ENCODE results near the gene RTBDN. TPM values are rescaled to one million over a fixed set of nuclear protein-coding genes. Genes with fewer than 3 reads are reported as not detected.

Gene RTBDN
- total RNA-seq, 4 donors from 2014 or later = not detected

DNA sequence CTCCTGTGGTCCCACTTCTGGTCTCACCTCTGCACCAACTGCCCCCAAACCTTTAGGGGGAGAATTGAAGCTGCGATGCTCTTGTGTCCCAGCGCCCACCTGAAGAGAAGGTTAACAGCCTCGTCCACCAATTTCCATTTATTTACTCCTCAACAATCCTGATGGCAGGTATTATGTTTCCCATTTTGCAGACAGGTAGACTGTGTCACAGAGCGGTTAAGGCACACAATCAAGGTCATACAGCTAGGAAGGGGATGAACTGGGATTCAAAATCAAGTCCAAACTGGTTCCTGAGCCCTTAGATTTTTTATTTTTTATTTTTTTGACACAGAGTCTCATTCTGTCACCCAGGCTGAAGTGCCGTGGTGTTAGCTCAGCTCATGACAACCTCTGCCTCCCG, 40.7 kb upstream of the RTBDN start:
- no peak for ATAC-seq
- in situ Hi-C loops (cut with MboI; ENCODE audit: low sequenced_read_pairs in 4 of 4) (no loop called here), intact Hi-C loops (cut with DNase I; ENCODE audit: low total_unique reads) (no loop called here)

GRCh38 chr19:12873891-12874745, 39.7 kb upstream of the RTBDN start:
- H3K27me3 ChIP-seq = peaks cover 0 to 4% (median 0%) of the 10 kb centered on the region in 3 donors
- no peak for ATAC-seq
- no peaks in the 10 kb centered on the region for H3K9me3 ChIP-seq
- no peaks in the 10 kb centered on the region for H3K4me1 ChIP-seq
- intact Hi-C loops (cut with DNase I; ENCODE audit: low total_unique reads) (no loop called here), in situ Hi-C loops (cut with MboI; ENCODE audit: low sequenced_read_pairs in 4 of 4) (no loop called here)
- no peak overlapping the region for H3K27ac ChIP-seq
- no peak for DNase-seq
- peaks cover 0 to 7% of the 10 kb centered on the region in 2 donors for H3K36me3 ChIP-seq
- no peak overlapping the region for H3K4me3 ChIP-seq
- TF ChIP-seq POLR2A (IDR thresholded peaks at IDR 0.05) (no peak), CTCF (IDR thresholded peaks at IDR 0.05 in 4 of 5, conservative IDR thresholded peaks at IDR 0.05 in 1 of 5) (no peak)

More for the DNA sequence above, 40.7 kb upstream of the RTBDN start:
- no peaks in the 10 kb centered on the region for H3K4me1 ChIP-seq
- H3K27ac ChIP-seq = no peak overlapping the region
- no peaks in the 10 kb centered on the region for H3K9me3 ChIP-seq
- H3K4me3 ChIP-seq = no peak overlapping the region
- no peak for DNase-seq
- H3K27me3 ChIP-seq = peaks cover 0 to 4% (median 0%) of the 10 kb centered on the region in 3 donors
- H3K36me3 ChIP-seq = peaks cover 0 to 7% of the 10 kb centered on the region in 2 donors
- TF ChIP-seq POLR2A (IDR thresholded peaks at IDR 0.05) (no peak), CTCF (IDR thresholded peaks at IDR 0.05 in 4 of 5, conservative IDR thresholded peaks at IDR 0.05 in 1 of 5) (no peak)

DNA sequence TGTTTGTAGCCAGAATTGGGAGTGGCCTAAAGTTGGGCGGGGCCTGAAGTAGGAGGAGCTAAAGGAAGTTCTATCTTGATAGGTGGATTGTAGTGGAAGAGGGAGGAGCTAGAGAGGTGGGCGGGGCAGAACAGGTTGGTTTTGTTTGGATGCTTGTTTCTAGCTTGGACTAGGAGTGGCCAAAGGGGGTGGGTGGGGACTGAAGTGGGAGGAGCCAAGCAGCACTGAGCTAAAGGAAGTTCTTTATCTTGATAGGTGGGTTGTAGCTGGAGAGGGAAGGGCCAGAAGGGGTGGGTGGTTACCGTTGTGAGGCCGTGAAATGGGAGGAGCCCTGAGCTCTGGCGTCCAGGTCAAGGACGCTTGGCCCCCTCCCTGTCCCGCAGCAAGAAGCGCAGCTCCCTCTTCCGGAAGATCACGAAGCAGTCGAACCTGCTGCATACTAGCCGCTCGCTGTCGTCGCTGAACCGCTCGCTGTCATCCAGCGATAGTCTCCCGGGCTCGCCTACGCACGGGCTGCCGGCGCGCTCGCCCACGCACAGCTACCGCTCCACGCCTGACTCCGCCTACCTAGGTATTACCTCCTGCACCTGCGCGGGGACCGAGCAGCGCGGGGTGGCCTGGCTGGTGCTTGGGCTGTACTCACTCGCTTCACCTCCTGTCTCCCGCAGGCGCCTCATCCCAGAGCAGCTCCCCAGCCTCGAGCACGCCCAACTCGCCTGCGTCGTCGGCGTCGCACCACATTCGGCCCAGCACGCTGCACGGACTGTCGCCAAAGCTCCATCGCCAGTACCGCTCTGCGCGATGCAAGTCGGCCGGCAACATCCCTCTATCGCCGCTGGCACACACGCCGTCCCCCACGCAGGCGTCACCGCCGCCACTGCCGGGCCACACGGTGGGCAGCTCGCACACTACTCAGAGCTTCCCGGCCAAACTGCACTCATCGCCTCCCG, 38.8 kb upstream of the RTBDN start:
- Histone ChIP-seq H3K9me3 (no peaks in the 10 kb centered on the region), H3K4me3 (peak overlapping the region in 1 of 4 donors; percentile 38), H3K27me3 (peaks cover 0 to 4% (median 0%) of the 10 kb centered on the region in 3 donors), H3K36me3 (peaks cover 0 to 4% of the 10 kb centered on the region in 2 donors), H3K27ac (no peak overlapping the region), H3K4me1 (no peaks in the 10 kb centered on the region)
- TF ChIP-seq CTCF (IDR thresholded peaks at IDR 0.05 in 4 of 5, conservative IDR thresholded peaks at IDR 0.05 in 1 of 5) (no peak), POLR2A (IDR thresholded peaks at IDR 0.05) (no peak)
- intact Hi-C loops (cut with DNase I; ENCODE audit: low total_unique reads) = no loop called here
- ATAC-seq (peak; percentile 65 to 76), DNase-seq (peak in 1 of 2 donors; percentile 76)
- in situ Hi-C loops (cut with MboI; ENCODE audit: low sequenced_read_pairs in 4 of 4) = no loop called here

DNA sequence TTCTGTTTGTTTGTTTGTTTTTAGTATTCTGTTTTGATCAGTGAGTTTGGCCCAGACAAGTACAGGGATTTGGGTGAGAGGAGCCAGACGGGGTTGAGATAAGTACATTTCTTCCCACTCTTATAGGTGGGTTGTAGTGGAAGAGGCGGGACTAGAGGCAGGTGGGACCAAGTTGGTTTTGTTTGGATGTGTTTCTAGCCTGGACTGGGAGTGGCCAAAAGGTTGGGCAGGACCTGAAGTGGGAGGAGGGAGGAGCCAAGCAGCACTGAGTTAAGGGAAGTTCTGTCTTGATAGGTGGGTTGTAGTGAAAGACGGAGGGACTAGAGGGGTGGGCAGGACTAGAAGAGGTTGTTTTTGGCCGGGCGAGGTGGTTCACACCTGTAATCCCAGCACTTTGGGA, 37.9 kb upstream of the RTBDN start:
- TF ChIP-seq POLR2A (IDR thresholded peaks at IDR 0.05) = no peak
- TF ChIP-seq CTCF (IDR thresholded peaks at IDR 0.05 in 4 of 5, conservative IDR thresholded peaks at IDR 0.05 in 1 of 5) = no peak
- in situ Hi-C loops (cut with MboI; ENCODE audit: low sequenced_read_pairs in 4 of 4) = no loop called here

More for the DNA sequence above, 37.9 kb upstream of the RTBDN start:
- Histone ChIP-seq H3K9me3 (no peaks in the 10 kb centered on the region), H3K27me3 (peaks cover 5 to 10% (median 8%) of the 10 kb centered on the region in 3 donors), H3K4me3 (no peak overlapping the region), H3K36me3 (no peaks in the 10 kb centered on the region), H3K4me1 (peaks cover 0 to 5% of the 10 kb centered on the region in 2 donors), H3K27ac (no peak overlapping the region)
- intact Hi-C loops (cut with DNase I; ENCODE audit: low total_unique reads) = no loop called here
- ATAC-seq = no peak
- no peak for DNase-seq

Measured in gastrocnemius medialis (tissue), 4 donors.